HG03066 (cell line): ENCODE results near the gene CELA2A.
"Not testable (repeated sequence)": the region's sequence is repeated elsewhere in the genome, so short reads cannot be mapped to it uniquely, and the experiment has no call there.

Experiments used
- ATAC-seq: cut with Tn5 transposase; IDR thresholded peaks from one replicate; pipeline ENCODE4 v1.9.1; 2021; ENCODE audit warnings: low read depth; ENCODE audit not compliant: unreplicated experiment

Gene CELA2A

GRCh38 chr1:15463926-15464322 is 7.4 kb downstream of the CELA2A start:
- ATAC-seq = not testable (repeated sequence)

- ATAC-seq = no peak
These were observed 9.1 kb downstream of the CELA2A start for GRCh38 chr1:15465674-15466073.

- not testable (repeated sequence) for ATAC-seq
These were observed 10.6 kb downstream of the CELA2A start for GRCh38 chr1:15466955-15467625.

- no peak for ATAC-seq
These were observed 11.6 kb downstream of the CELA2A start for GRCh38 chr1:15468145-15468544.

- ATAC-seq = no peak
These were observed 12.8 kb downstream of the CELA2A start for GRCh38 chr1:15469361-15469760.

- ATAC-seq = not testable (repeated sequence)
These were observed 13.4 kb downstream of the CELA2A start for GRCh38 chr1:15469821-15470448.

- not testable (repeated sequence) for ATAC-seq
These were observed 14.5 kb downstream of the CELA2A start for GRCh38 chr1:15471067-15471466.

GRCh38 chr1:15471723-15472122 is 15.2 kb downstream of the CELA2A start:
- ATAC-seq = not testable (repeated sequence)

- no peak for ATAC-seq
These were observed 16.1 kb downstream of the CELA2A start for GRCh38 chr1:15472587-15472986.

GRCh38 chr1:15475752-15476314 is 19.3 kb downstream of the CELA2A start, which contains the start of gene CELA2B:
CELA2B (plus strand) TSS chr1:15476104; CDS start chr1:15476126, 22 bp downstream.
- no peak for ATAC-seq

GRCh38 chr1:15476927-15477326 is 20.4 kb downstream of the CELA2A start:
- ATAC-seq = no peak

GRCh38 chr1:15477646-15478212 is 21.2 kb downstream of the CELA2A start:
- no peak for ATAC-seq

GRCh38 chr1:15479654-15480347 is 23.3 kb downstream of the CELA2A start:
- ATAC-seq = no peak

GRCh38 chr1:15482455-15482854 is 25.9 kb downstream of the CELA2A start:
- ATAC-seq = not testable (repeated sequence)

GRCh38 chr1:15482983-15483543 is 26.5 kb downstream of the CELA2A start:
- ATAC-seq = not testable (repeated sequence)

GRCh38 chr1:15483971-15484370 is 27.4 kb downstream of the CELA2A start:
- no peak for ATAC-seq

GRCh38 chr1:15484443-15484842 is 27.9 kb downstream of the CELA2A start:
- not testable (repeated sequence) for ATAC-seq

- no peak for ATAC-seq
These were observed 29.1 kb downstream of the CELA2A start for GRCh38 chr1:15485636-15486035.

- ATAC-seq = not testable (repeated sequence)
These were observed 30.5 kb downstream of the CELA2A start for GRCh38 chr1:15486844-15487610.

- no peak for ATAC-seq
These were observed 31.8 kb downstream of the CELA2A start for GRCh38 chr1:15488371-15488770.
